Suprapubic skin (tissue), 3 donors: Measurements from ENCODE around the gene CDKL1.

ENCODE experiments used
- CTCF ChIP-seq, 2 donors: fragments of 200-600 bp in 1 of 2; fragments of 450-650 bp in 1 of 2; sonication (generic) in 1 of 2; IDR thresholded peaks; one replicate each; pipeline ENCODE4 v1.5.1; 2016 to 2019; ENCODE audit warnings: antibody characterized with exemption in 2 of 2, mild to moderate bottlenecking in 1 of 2, moderate library complexity in 1 of 2
- EP300 ChIP-seq: sonication (generic); formaldehyde crosslinking; IDR thresholded peaks from one replicate; pipeline ENCODE4 v1.6.1; 2017; ENCODE audit warnings: antibody characterized with exemption
- POLR2A ChIP-seq, 2 donors: fragments of 450-650 bp; IDR thresholded peaks; one replicate each; pipeline ENCODE4 v1.6.1; 2017; ENCODE audit warnings: antibody characterized with exemption in 2 of 2, mild to moderate bottlenecking in 2 of 2, moderate library complexity in 2 of 2

- TF ChIP-seq EP300: no peak
- TF ChIP-seq CTCF (IDR thresholded peaks at IDR 0.05): no peak
- TF ChIP-seq POLR2A (IDR thresholded peaks at IDR 0.05): no peak
Measured at GRCh38 chr14:50434528-50434927, 37.8 kb upstream of the CDKL1 start.
